ENCODE results near the gene NEK8. TPM values are rescaled to one million over a fixed set of nuclear protein-coding genes. Genes with fewer than 3 reads are reported as not detected.
"Not testable (repeated sequence)": the region's sequence is repeated elsewhere in the genome, so short reads cannot be mapped to it uniquely, and the experiment has no call there.

NEK8 gene
- polyA plus RNA-seq, 1 donor, result 4.8 TPM

DNA sequence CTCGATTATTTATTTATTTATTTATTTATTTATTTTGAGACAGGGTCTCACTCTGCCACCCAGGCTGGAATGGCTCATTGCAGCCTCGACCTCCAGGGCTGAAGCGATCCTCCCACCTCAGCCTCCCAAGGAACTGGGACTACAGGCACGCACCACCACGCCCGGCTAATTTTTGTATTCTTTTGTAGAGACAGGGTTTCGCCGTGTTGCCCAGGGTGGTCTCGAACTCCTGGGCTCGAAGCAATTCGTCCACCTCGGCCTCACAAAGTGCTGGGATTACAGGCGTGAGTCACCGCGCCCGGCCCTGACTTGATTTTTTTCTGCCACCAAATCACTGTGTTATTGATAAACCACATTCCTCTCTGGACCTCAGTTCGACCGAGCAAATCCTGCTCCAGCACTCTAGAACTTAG is 9.6 kb upstream of the NEK8 start:
- Histone ChIP-seq H3K27ac (ENCODE audit: low read length) (peak overlapping the region; percentile 84), H3K4me1 (ENCODE audit: control insufficient read depth, insufficient read depth, low read length) (peaks cover 39% of the 10 kb centered on the region), H3K4me3 (ENCODE audit: low read length) (peak overlapping the region; percentile 88), H3K9me3 (ENCODE audit: control insufficient read depth, low read depth, low read length) (peaks cover 6% of the 10 kb centered on the region), H3K36me3 (ENCODE audit: control insufficient read depth, insufficient read depth, low read length) (peaks cover 49% of the 10 kb centered on the region), H3K27me3 (ENCODE audit: control insufficient read depth, insufficient read depth, low read length) (peaks cover 7% of the 10 kb centered on the region)
- no peak for DNase-seq
- 0% methylated on average over 1 of the region's 18 CpGs for WGBS (ENCODE audit: insufficient coverage, low lambda C conversion rate)

DNA sequence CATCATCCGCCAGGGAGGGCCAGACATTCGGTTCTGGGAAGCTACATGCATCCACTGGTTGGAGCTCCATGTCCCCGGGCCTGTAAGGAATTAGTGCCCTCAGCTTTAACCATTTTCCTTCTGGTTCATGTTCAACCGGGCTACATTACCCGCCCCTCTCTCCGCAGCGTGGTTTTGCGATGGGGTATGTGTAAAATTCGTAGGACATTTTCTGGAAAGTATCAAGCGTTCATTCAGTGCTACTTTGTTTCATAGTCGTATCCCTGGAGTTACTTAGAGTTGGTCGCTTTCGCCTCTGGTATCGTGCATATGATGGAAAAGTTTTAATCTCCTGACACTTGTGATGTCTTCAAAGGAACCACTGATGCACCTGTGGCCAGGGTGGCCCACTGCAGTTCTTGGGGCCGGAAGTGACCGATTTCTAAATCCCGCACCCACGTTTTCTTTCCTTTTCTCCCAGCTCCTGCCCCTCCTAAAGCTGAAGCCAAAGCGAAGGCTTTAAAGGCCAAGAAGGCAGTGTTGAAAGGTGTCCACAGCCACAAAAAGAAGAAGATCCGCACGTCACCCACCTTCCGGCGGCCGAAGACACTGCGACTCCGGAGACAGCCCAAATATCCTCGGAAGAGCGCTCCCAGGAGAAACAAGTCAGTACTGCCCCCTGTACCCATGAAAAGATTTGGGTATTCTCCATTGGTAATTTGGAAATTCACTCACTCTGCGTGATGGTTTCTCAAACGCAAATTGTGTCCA is 8.2 kb upstream of the NEK8 start:
- no peak for DNase-seq
- Histone ChIP-seq H3K27me3 (ENCODE audit: control insufficient read depth, insufficient read depth, low read length) (peaks cover 7% of the 10 kb centered on the region), H3K4me1 (ENCODE audit: control insufficient read depth, insufficient read depth, low read length) (peaks cover 48% of the 10 kb centered on the region), H3K36me3 (ENCODE audit: control insufficient read depth, insufficient read depth, low read length) (peaks cover 46% of the 10 kb centered on the region), H3K4me3 (ENCODE audit: low read length) (peak overlapping the region; percentile 88), H3K9me3 (ENCODE audit: control insufficient read depth, low read depth, low read length) (peaks cover 6% of the 10 kb centered on the region), H3K27ac (ENCODE audit: low read length) (peak overlapping the region; percentile 75)
- WGBS (ENCODE audit: insufficient coverage, low lambda C conversion rate), result no CpG with 5 or more reads among the region's 30 CpGs

GRCh38 chr17:28720997-28721329 is 7.6 kb upstream of the NEK8 start:
- H3K4me3 ChIP-seq (ENCODE audit: low read length), result peak overlapping the region; percentile 88
- no CpG with 5 or more reads among the region's 19 CpGs for WGBS (ENCODE audit: insufficient coverage, low lambda C conversion rate)
- not testable (repeated sequence) for H3K9me3 ChIP-seq (ENCODE audit: control insufficient read depth, low read depth, low read length); H3K27ac ChIP-seq (ENCODE audit: low read length); H3K27me3 ChIP-seq (ENCODE audit: control insufficient read depth, insufficient read depth, low read length); DNase-seq
- H3K36me3 ChIP-seq (ENCODE audit: control insufficient read depth, insufficient read depth, low read length), result peaks cover 41% of the 10 kb centered on the region
- peaks cover 52% of the 10 kb centered on the region for H3K4me1 ChIP-seq (ENCODE audit: control insufficient read depth, insufficient read depth, low read length)

DNA sequence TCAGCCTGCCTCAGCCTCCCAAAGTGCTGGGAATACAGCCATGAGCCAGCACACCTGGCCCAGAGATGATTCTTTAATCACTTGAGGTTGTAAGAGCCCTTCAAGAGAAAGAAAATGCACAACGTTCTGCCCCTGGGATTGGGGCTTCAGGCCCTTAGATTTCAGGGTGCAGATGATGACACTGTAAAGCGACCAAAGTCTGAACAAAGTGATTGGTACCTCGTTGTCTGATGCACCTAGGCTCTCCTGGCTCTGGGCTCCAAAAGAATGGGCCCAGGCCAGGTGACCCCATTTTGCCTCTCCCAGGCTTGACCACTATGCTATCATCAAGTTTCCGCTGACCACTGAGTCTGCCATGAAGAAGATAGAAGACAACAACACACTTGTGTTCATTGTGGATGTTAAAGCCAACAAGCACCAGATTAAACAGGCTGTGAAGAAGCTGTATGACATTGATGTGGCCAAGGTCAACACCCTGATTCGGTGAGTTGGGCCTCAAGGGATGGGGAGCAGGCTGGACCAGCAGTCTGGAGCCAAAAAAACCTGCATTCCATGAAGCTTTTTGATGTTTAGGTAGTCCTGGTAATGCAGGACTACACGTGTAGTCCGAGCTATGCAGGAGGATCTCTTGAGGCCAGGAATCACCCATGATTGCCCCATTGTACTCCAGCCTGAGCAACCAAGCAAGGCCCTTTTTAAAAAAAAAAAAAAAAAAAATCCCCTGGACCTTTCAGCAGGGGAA is 6.0 kb upstream of the NEK8 start:
- WGBS (ENCODE audit: insufficient coverage, low lambda C conversion rate), result no CpG with 5 or more reads among the region's 7 CpGs
- H3K4me1 ChIP-seq (ENCODE audit: control insufficient read depth, insufficient read depth, low read length), result peaks cover 50% of the 10 kb centered on the region
- no peak for DNase-seq
- H3K27ac ChIP-seq (ENCODE audit: low read length), result no peak overlapping the region
- no peaks in the 10 kb centered on the region for H3K27me3 ChIP-seq (ENCODE audit: control insufficient read depth, insufficient read depth, low read length)
- H3K9me3 ChIP-seq (ENCODE audit: control insufficient read depth, low read depth, low read length), result no peaks in the 10 kb centered on the region
- no peak overlapping the region for H3K4me3 ChIP-seq (ENCODE audit: low read length)
- H3K36me3 ChIP-seq (ENCODE audit: control insufficient read depth, insufficient read depth, low read length), result peaks cover 41% of the 10 kb centered on the region

DNA sequence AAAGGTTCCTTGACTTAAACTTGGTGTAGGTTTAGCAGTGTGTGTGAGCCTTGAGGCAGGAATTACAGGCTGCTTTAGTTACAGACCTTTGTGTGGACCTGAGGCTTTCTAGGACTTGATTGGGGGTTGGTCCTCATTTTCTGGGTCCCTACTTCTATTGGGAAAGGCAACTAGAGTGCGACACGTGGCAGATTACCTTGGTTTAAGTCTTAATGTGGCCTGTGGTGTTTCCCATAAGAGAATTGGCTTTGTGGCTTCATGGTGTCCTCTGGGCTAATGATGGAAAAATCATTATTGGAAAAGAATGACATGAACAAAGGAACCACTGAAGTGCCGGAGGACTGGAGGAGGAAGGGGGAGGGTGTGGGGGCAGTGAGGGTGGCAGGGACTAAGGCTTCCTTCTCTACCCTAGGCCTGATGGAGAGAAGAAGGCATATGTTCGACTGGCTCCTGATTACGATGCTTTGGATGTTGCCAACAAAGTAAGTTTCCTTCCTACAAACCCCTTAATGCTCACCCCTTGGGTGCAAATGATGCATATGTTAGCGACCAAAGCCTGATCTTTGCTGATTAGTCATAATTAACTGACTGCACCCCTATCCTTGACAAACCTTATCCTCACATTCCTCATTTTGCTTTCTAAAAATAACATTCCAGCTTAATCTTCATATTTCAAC is 5.3 kb upstream of the NEK8 start:
- no peak overlapping the region for H3K4me3 ChIP-seq (ENCODE audit: low read length)
- no peaks in the 10 kb centered on the region for H3K27me3 ChIP-seq (ENCODE audit: control insufficient read depth, insufficient read depth, low read length)
- H3K27ac ChIP-seq (ENCODE audit: low read length), result no peak overlapping the region
- H3K4me1 ChIP-seq (ENCODE audit: control insufficient read depth, insufficient read depth, low read length), result peaks cover 45% of the 10 kb centered on the region
- DNase-seq, result no peak
- H3K9me3 ChIP-seq (ENCODE audit: control insufficient read depth, low read depth, low read length), result no peaks in the 10 kb centered on the region
- WGBS (ENCODE audit: insufficient coverage, low lambda C conversion rate), result 100% methylated on average over 1 of the region's 6 CpGs
- H3K36me3 ChIP-seq (ENCODE audit: control insufficient read depth, insufficient read depth, low read length), result peaks cover 41% of the 10 kb centered on the region

- not testable (repeated sequence) for H3K9me3 ChIP-seq (ENCODE audit: control insufficient read depth, low read depth, low read length); DNase-seq; H3K4me3 ChIP-seq (ENCODE audit: low read length); H3K27me3 ChIP-seq (ENCODE audit: control insufficient read depth, insufficient read depth, low read length); H3K27ac ChIP-seq (ENCODE audit: low read length)
- peaks cover 41% of the 10 kb centered on the region for H3K36me3 ChIP-seq (ENCODE audit: control insufficient read depth, insufficient read depth, low read length)
- 67% methylated on average over 1 of the region's 4 CpGs for WGBS (ENCODE audit: insufficient coverage, low lambda C conversion rate)
- peaks cover 38% of the 10 kb centered on the region for H3K4me1 ChIP-seq (ENCODE audit: control insufficient read depth, insufficient read depth, low read length)
Measured at GRCh38 chr17:28723836-28724499, 4.6 kb upstream of the NEK8 start.

DNA sequence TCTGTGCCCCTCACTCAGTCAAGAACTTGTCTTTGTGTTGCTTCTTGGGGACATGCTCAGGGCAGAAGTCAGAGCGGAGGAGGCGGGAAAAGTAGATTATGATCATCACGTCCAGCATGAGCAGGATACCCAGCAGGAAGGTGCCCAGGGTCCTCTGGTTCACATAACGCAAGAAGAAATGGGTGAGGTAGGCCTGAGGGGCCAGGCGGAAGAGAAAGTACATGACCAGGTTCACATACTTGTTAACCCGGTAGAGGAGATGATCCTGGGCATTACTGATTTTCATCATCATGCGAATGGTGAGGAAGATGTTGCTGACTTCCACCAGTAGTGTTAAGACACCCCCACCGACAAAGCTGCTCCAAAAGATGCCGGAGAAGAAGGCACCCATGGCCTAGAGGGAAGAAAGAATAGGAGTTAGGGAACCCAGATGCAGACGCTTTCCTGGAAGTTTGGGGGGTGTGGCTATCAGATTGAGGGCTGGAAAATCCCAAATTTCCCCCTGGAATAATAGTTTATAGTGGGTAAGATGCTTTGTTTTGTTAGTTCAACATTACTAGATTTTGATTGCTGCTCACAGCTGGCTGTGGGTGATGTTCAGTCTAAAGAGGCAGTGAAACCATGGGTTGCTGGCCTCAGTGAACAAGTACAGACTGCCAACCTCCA is 4.0 kb upstream of the NEK8 start:
- no peaks in the 10 kb centered on the region for H3K9me3 ChIP-seq (ENCODE audit: control insufficient read depth, low read depth, low read length)
- no peak overlapping the region for H3K4me3 ChIP-seq (ENCODE audit: low read length)
- WGBS (ENCODE audit: insufficient coverage, low lambda C conversion rate), result no CpG with 5 or more reads among the region's 10 CpGs
- peaks cover 38% of the 10 kb centered on the region for H3K4me1 ChIP-seq (ENCODE audit: control insufficient read depth, insufficient read depth, low read length)
- H3K27ac ChIP-seq (ENCODE audit: low read length), result peak overlapping the region; percentile 58
- H3K27me3 ChIP-seq (ENCODE audit: control insufficient read depth, insufficient read depth, low read length), result no peaks in the 10 kb centered on the region
- H3K36me3 ChIP-seq (ENCODE audit: control insufficient read depth, insufficient read depth, low read length), result peaks cover 41% of the 10 kb centered on the region
- DNase-seq, result peak in 1 of 2 donors; percentile 34

- peak overlapping the region; percentile 58 for H3K27ac ChIP-seq (ENCODE audit: low read length)
- H3K36me3 ChIP-seq (ENCODE audit: control insufficient read depth, insufficient read depth, low read length), result peaks cover 41% of the 10 kb centered on the region
- H3K27me3 ChIP-seq (ENCODE audit: control insufficient read depth, insufficient read depth, low read length), result no peaks in the 10 kb centered on the region
- H3K9me3 ChIP-seq (ENCODE audit: control insufficient read depth, low read depth, low read length), result no peaks in the 10 kb centered on the region
- peak overlapping the region; percentile 92 for H3K4me3 ChIP-seq (ENCODE audit: low read length)
- no CpG with 5 or more reads among the region's 20 CpGs for WGBS (ENCODE audit: insufficient coverage, low lambda C conversion rate)
- H3K4me1 ChIP-seq (ENCODE audit: control insufficient read depth, insufficient read depth, low read length), result peaks cover 38% of the 10 kb centered on the region
- peak in 1 of 2 donors; percentile 51 for DNase-seq
Measured at GRCh38 chr17:28725166-28725659, 3.4 kb upstream of the NEK8 start.

- Histone ChIP-seq H3K4me1 (ENCODE audit: control insufficient read depth, insufficient read depth, low read length) (peaks cover 38% of the 10 kb centered on the region), H3K27me3 (ENCODE audit: control insufficient read depth, insufficient read depth, low read length) (no peaks in the 10 kb centered on the region)
Measured at GRCh38 chr17:28725660-28726225, 2.8 kb upstream of the NEK8 start.

More at GRCh38 chr17:28725660-28726225, 2.8 kb upstream of the NEK8 start:
- peak overlapping the region; percentile 58 for H3K27ac ChIP-seq (ENCODE audit: low read length)
- H3K36me3 ChIP-seq (ENCODE audit: control insufficient read depth, insufficient read depth, low read length), result peaks cover 41% of the 10 kb centered on the region
- WGBS (ENCODE audit: insufficient coverage, low lambda C conversion rate), result no CpG with 5 or more reads among the region's 45 CpGs
- peak; percentile 64 to 85 for DNase-seq
- H3K9me3 ChIP-seq (ENCODE audit: control insufficient read depth, low read depth, low read length), result no peaks in the 10 kb centered on the region
- H3K4me3 ChIP-seq (ENCODE audit: low read length), result peak overlapping the region; percentile 92

All from large intestine (tissue), 3 donors.